ENCODE results near the gene ACBD7. TPM values are rescaled to one million over a fixed set of nuclear protein-coding genes. Genes with fewer than 3 reads are reported as not detected.

Gene ACBD7
- total RNA-seq, 2 donors from 2014 or later = 3.7 to 8.5 TPM

- H3K4me3 Mint-ChIP-seq = no peak overlapping the region
- no peaks in the 10 kb centered on the region for H3K4me1 ChIP-seq (ENCODE audit: control insufficient read depth, insufficient read depth, low read length)
- no peak overlapping the region for H3K27ac Mint-ChIP-seq
- no peak for TF ChIP-seq CTCF (conservative IDR thresholded peaks at IDR 0.05)
- no peak overlapping the region for H3K4me3 ChIP-seq (ENCODE audit: low read length)
- H3K27me3 ChIP-seq (ENCODE audit: control insufficient read depth, insufficient read depth, low read length, poor library complexity, severe bottlenecking) = no peaks in the 10 kb centered on the region
- no peaks in the 10 kb centered on the region for H3K4me1 Mint-ChIP-seq
- H3K9ac ChIP-seq (ENCODE audit: extremely low read depth, low read length, poor library complexity, severe bottlenecking) = no peak overlapping the region
- H3K36me3 Mint-ChIP-seq (ENCODE audit: low read depth) = no peaks in the 10 kb centered on the region
- H3K9me3 ChIP-seq (ENCODE audit: control insufficient read depth, low read length) = no peaks in the 10 kb centered on the region
- no peaks in the 10 kb centered on the region for H3K27me3 Mint-ChIP-seq (ENCODE audit: insufficient read depth)
- no peaks in the 10 kb centered on the region for H3K9me3 Mint-ChIP-seq
- no peak overlapping the region for H3K27ac ChIP-seq (ENCODE audit: low read depth, low read length)
- H3K36me3 ChIP-seq (ENCODE audit: control insufficient read depth, insufficient read depth, low read length) = no peaks in the 10 kb centered on the region
- DNase-seq = no peak
- WGBS, 2 experiments (ENCODE audit: insufficient coverage in 1 of 2, insufficient read length in 1 of 2) = 95 to 96% methylated on average over 7 of the region's 7 CpGs
Observed at GRCh38 chr10:15052121-15052520, 36.5 kb downstream of the ACBD7 start.

- H3K27me3 ChIP-seq (ENCODE audit: control insufficient read depth, insufficient read depth, low read length, poor library complexity, severe bottlenecking) = no peaks in the 10 kb centered on the region
- no peaks in the 10 kb centered on the region for H3K4me1 ChIP-seq (ENCODE audit: control insufficient read depth, insufficient read depth, low read length)
- Mint-ChIP-seq H3K4me3 (no peak overlapping the region), H3K36me3 (ENCODE audit: low read depth) (no peaks in the 10 kb centered on the region), H3K9me3 (no peaks in the 10 kb centered on the region), H3K4me1 (no peaks in the 10 kb centered on the region), H3K27me3 (ENCODE audit: insufficient read depth) (no peaks in the 10 kb centered on the region), H3K27ac (no peak overlapping the region)
- H3K4me3 ChIP-seq (ENCODE audit: low read length) = no peak overlapping the region
- TF ChIP-seq CTCF (conservative IDR thresholded peaks at IDR 0.05) = no peak
- H3K36me3 ChIP-seq (ENCODE audit: control insufficient read depth, insufficient read depth, low read length) = no peaks in the 10 kb centered on the region
- no peak overlapping the region for H3K9ac ChIP-seq (ENCODE audit: extremely low read depth, low read length, poor library complexity, severe bottlenecking)
- no peak overlapping the region for H3K27ac ChIP-seq (ENCODE audit: low read depth, low read length)
- no peak for DNase-seq
- H3K9me3 ChIP-seq (ENCODE audit: control insufficient read depth, low read length) = no peaks in the 10 kb centered on the region
Observed at GRCh38 chr10:15049533-15049932, 39.0 kb downstream of the ACBD7 start.

GRCh38 chr10:15046626-15047025, 42.0 kb downstream of the ACBD7 start:
- Mint-ChIP-seq H3K27me3 (ENCODE audit: insufficient read depth) (no peaks in the 10 kb centered on the region), H3K36me3 (ENCODE audit: low read depth) (no peaks in the 10 kb centered on the region), H3K4me3 (no peak overlapping the region), H3K9me3 (peaks cover 4% of the 10 kb centered on the region), H3K4me1 (no peaks in the 10 kb centered on the region), H3K27ac (no peak overlapping the region)
- 87% methylated on average over 5 of the region's 5 CpGs; no CpG with 5 or more reads in 1 of the 2 experiments for WGBS, 2 experiments (ENCODE audit: insufficient coverage in 1 of 2, insufficient read length in 1 of 2)
- no peak overlapping the region for H3K4me3 ChIP-seq (ENCODE audit: low read length)
- no peak overlapping the region for H3K27ac ChIP-seq (ENCODE audit: low read depth, low read length)
- H3K4me1 ChIP-seq (ENCODE audit: control insufficient read depth, insufficient read depth, low read length) = no peaks in the 10 kb centered on the region
- no peaks in the 10 kb centered on the region for H3K9me3 ChIP-seq (ENCODE audit: control insufficient read depth, low read length)
- no peaks in the 10 kb centered on the region for H3K36me3 ChIP-seq (ENCODE audit: control insufficient read depth, insufficient read depth, low read length)
- DNase-seq = no peak
- no peak for TF ChIP-seq CTCF (conservative IDR thresholded peaks at IDR 0.05)
- H3K9ac ChIP-seq (ENCODE audit: extremely low read depth, low read length, poor library complexity, severe bottlenecking) = no peak overlapping the region
- no peaks in the 10 kb centered on the region for H3K27me3 ChIP-seq (ENCODE audit: control insufficient read depth, insufficient read depth, low read length, poor library complexity, severe bottlenecking)

Data from endodermal cell (in vitro differentiated cells).